HG02885 (cell line): ENCODE measurements around the gene ACTL10.

Experiments
- ATAC-seq: cut with Tn5 transposase; IDR thresholded peaks from one replicate; pipeline ENCODE4 v1.9.1; 2021; ENCODE audit warnings: mild to moderate bottlenecking; ENCODE audit not compliant: unreplicated experiment, poor library complexity

Gene ACTL10

GRCh38 chr20:33648396-33649004 lies 18.2 kb upstream of the ACTL10 start:
- ATAC-seq, result no peak

- no peak for ATAC-seq
Measured at GRCh38 chr20:33649201-33649681, 17.5 kb upstream of the ACTL10 start.

GRCh38 chr20:33650111-33650752 lies 16.5 kb upstream of the ACTL10 start:
- no peak for ATAC-seq

GRCh38 chr20:33650753-33651561 lies 15.8 kb upstream of the ACTL10 start:
- no peak for ATAC-seq

- no peak for ATAC-seq
Measured at GRCh38 chr20:33651562-33652048, 15.1 kb upstream of the ACTL10 start.

- no peak for ATAC-seq
Measured at GRCh38 chr20:33653218-33653899, 13.4 kb upstream of the ACTL10 start.

GRCh38 chr20:33653900-33654596 lies 12.7 kb upstream of the ACTL10 start:
- no peak for ATAC-seq

GRCh38 chr20:33654680-33655161 lies 12.0 kb upstream of the ACTL10 start:
- no peak for ATAC-seq

- no peak for ATAC-seq
Measured at GRCh38 chr20:33655164-33655563, 11.6 kb upstream of the ACTL10 start.

- no peak for ATAC-seq
Measured at GRCh38 chr20:33656010-33656782, 10.5 kb upstream of the ACTL10 start.

- no peak for ATAC-seq
Measured at GRCh38 chr20:33656783-33657703, 9.7 kb upstream of the ACTL10 start.

- ATAC-seq, result no peak
Measured at GRCh38 chr20:33657704-33658095, 9.0 kb upstream of the ACTL10 start.

GRCh38 chr20:33658510-33658909 lies 8.2 kb upstream of the ACTL10 start:
- ATAC-seq, result no peak

GRCh38 chr20:33658929-33659328 lies 7.8 kb upstream of the ACTL10 start:
- ATAC-seq, result no peak

GRCh38 chr20:33659341-33660034 lies 7.3 kb upstream of the ACTL10 start:
- ATAC-seq, result no peak

GRCh38 chr20:33660035-33660684 lies 6.6 kb upstream of the ACTL10 start:
- ATAC-seq, result no peak

- ATAC-seq, result no peak
Measured at GRCh38 chr20:33660685-33661058, 6.1 kb upstream of the ACTL10 start.
